ENCODE measurements around the gene GGA1.

The GGA1 gene

DNA sequence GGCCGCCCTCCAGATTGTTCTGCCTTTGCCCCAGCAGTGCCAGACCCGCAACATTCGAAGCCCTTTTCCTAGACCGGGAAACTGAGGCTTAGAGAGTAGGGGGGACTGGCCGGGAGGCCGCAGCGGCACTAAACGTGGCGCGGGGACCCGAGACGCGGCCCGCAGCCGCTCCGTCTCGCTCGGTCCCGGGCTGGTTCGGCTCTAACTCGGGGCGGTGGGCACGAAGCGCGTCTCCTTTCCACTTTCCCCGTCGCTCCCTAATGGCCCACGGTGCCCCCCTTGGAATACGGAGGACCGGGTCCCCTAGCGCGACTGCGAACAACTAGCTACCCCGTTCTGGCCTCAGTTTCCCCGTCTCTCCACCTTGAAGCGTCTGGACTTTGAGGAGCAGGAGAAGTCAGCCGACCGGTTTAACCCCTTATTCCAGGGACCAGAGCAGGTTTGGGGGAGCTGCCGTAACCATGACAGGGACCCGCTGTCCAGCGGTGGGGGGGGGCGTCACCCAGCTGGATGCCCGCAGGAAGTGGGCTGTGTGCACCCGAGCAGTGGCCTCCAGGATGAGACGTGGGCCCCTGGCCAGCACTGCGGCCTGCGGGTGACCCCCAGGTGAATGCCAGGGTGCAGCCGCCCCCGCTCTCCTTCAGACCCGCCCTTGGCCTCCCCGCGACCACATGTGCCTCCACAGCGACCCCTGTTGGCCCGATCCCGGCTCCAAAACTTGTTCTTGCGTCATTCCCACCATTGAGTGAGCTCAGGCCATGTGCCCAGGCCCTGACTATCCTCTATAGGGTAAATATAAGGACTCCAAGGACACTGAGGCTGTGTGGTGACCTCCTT lies 47.2 kb upstream of the GGA1 start:
- no peak for TF ChIP-seq FOXM1 (IDR thresholded peaks at IDR 0.05; ENCODE audit: borderline replicate concordance, low read depth)
- TF ChIP-seq EGR1 (IDR thresholded peaks at IDR 0.05) = peak; percentile 97
- TF ChIP-seq TAF1 (IDR thresholded peaks at IDR 0.05; ENCODE audit: low read depth) = peak; percentile 27; the same call in 1 of the 2 replicates
- TF ChIP-seq, protein P1, sequence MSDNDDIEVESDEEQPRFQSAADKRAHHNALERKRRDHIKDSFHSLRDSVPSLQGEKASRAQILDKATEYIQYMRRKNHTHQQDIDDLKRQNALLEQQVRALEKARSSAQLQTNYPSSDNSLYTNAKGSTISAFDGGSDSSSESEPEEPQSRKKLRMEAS (IDR thresholded peaks at IDR 0.05) = peak; percentile 97
- TF ChIP-seq CEBPB (IDR thresholded peaks at IDR 0.05) = peak; percentile 95
- TF ChIP-seq EP300 (IDR thresholded peaks at IDR 0.05; ENCODE audit: borderline replicate concordance) = peak; percentile 36; the same call in 1 of the 2 replicates
- no peak for TF ChIP-seq TEAD4 (IDR thresholded peaks at IDR 0.05)
- peak; percentile 31; the same call in 1 of the 2 replicates for TF ChIP-seq ZBTB7A (IDR thresholded peaks at IDR 0.05; ENCODE audit: low read depth)
- peak; percentile 49; the same call in 1 of the 2 replicates for TF ChIP-seq NFIC (IDR thresholded peaks at IDR 0.05)
- TF ChIP-seq YY1 (IDR thresholded peaks at IDR 0.05; ENCODE audit: low read depth) = no peak
- peak; percentile 52 for TF ChIP-seq RAD21 (IDR thresholded peaks at IDR 0.05; ENCODE audit: low read depth)
- TF ChIP-seq, protein P2, sequence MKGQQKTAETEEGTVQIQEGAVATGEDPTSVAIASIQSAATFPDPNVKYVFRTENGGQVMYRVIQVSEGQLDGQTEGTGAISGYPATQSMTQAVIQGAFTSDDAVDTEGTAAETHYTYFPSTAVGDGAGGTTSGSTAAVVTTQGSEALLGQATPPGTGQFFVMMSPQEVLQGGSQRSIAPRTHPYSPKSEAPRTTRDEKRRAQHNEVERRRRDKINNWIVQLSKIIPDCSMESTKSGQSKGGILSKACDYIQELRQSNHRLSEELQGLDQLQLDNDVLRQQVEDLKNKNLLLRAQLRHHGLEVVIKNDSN (IDR thresholded peaks at IDR 0.05) = peak; percentile 63
- peak; percentile 30; the same call in 1 of the 2 replicates for TF ChIP-seq TCF12 (IDR thresholded peaks at IDR 0.05; ENCODE audit: low read depth)
- TF ChIP-seq CREB1 (IDR thresholded peaks at IDR 0.05; ENCODE audit: low read depth) = no peak
- TF ChIP-seq, protein P3, sequence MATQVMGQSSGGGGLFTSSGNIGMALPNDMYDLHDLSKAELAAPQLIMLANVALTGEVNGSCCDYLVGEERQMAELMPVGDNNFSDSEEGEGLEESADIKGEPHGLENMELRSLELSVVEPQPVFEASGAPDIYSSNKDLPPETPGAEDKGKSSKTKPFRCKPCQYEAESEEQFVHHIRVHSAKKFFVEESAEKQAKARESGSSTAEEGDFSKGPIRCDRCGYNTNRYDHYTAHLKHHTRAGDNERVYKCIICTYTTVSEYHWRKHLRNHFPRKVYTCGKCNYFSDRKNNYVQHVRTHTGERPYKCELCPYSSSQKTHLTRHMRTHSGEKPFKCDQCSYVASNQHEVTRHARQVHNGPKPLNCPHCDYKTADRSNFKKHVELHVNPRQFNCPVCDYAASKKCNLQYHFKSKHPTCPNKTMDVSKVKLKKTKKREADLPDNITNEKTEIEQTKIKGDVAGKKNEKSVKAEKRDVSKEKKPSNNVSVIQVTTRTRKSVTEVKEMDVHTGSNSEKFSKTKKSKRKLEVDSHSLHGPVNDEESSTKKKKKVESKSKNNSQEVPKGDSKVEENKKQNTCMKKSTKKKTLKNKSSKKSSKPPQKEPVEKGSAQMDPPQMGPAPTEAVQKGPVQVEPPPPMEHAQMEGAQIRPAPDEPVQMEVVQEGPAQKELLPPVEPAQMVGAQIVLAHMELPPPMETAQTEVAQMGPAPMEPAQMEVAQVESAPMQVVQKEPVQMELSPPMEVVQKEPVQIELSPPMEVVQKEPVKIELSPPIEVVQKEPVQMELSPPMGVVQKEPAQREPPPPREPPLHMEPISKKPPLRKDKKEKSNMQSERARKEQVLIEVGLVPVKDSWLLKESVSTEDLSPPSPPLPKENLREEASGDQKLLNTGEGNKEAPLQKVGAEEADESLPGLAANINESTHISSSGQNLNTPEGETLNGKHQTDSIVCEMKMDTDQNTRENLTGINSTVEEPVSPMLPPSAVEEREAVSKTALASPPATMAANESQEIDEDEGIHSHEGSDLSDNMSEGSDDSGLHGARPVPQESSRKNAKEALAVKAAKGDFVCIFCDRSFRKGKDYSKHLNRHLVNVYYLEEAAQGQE (IDR thresholded peaks at IDR 0.05; ENCODE audit: low read depth) = 0 out of 2 replicates have a peak, but pooled peaks have one; percentile 25

DNA sequence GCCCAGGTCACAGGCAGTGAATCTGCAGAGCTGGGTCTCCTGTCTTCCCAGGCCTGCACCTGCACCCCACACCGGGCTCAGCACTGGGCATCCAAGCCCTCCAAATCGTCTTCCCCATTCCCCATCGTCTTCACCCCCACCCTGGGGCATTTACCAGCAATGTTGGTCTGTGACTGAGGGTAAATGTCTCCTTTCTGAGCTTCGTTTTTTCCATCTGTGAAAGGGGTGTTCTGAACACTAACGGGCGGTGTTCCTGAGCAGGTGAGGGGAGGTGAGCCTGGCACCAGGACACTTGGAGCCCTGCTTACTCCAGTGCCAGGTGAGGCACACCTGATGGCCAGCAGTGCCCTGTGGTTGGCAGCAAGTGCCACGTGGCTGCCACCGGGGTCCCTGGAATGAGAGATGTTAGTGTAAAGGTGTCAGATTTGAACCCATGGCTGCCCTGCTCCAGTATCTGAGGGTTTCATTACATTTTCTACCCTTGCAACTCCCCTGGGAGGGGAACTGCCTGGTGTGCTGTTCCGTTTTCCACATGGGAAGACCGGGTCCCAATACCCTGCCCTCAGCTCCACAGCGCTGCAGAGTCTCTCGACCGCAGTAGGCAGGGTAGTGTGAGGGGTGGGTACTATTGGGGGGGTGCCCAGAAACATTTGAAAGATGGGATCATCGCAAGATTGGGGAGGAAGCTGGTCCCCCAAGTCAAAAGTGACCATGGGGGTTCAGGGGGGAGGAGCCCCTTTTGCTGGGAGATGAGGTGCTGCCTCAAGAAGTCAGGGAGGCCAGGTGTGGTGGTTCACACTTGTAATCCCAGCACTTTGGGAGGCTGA lies 46.4 kb upstream of the GGA1 start:
- TF ChIP-seq TCF12 (IDR thresholded peaks at IDR 0.05; ENCODE audit: low read depth) (peak; percentile 2; the same call in 1 of the 2 replicates), TAF1 (IDR thresholded peaks at IDR 0.05; ENCODE audit: low read depth) (no peak), ZBTB7A (IDR thresholded peaks at IDR 0.05; ENCODE audit: low read depth) (no peak)

DNA sequence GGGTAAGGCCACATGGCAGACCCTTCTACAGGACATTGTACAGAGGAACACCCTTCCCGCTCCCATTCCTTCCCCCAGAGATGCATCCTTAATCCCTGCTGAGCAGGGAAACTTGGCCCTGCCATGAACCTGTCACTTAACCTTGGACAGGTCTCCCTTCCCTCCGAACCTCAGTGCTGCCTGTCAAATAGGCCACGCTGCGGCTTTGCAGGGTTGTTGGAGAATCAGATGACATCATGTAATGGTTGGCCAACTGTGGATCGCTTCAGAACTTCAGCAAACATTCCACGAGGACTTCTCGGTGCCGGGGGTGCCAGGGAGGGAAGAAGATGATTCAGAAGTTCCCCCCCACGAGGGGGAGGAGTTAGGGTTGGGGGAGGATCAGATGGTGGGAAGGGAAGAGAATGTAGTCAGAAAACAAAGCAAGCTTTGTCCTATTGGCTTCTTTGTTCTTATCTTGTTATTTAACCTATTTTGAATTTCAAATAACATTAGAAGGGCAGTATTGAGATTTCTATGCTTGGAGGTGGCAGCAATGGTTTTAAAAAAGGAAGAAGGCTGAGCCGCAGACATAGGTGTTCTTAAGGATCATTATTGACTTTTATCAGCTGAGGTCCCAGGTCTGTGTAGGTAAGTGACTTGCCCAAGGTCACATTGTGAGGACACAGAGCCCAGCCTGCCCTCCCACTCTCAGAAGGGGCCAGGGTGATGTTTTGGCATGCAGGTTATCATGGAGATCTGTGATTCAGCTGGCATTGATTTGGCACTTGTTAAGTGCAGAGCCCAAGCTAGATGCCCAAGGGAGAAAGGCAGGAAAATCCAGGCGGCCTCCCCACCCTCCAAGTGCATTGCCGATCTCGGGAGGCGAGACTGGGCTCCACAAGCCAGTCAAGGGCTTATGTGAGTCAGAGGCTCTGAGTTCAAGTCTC lies 45.2 kb upstream of the GGA1 start:
- TF ChIP-seq TAF1 (IDR thresholded peaks at IDR 0.05; ENCODE audit: low read depth) (no peak), EGR1 (IDR thresholded peaks at IDR 0.05) (no peak), CREB1 (IDR thresholded peaks at IDR 0.05; ENCODE audit: low read depth) (no peak), ZBTB7A (IDR thresholded peaks at IDR 0.05; ENCODE audit: low read depth) (0 out of 2 replicates have a peak, but pooled peaks have one; percentile 19), CEBPB (IDR thresholded peaks at IDR 0.05) (no peak), TEAD4 (IDR thresholded peaks at IDR 0.05) (peak; percentile 39), TCF12 (IDR thresholded peaks at IDR 0.05; ENCODE audit: low read depth) (peak; percentile 49; the same call in 1 of the 2 replicates), RAD21 (IDR thresholded peaks at IDR 0.05; ENCODE audit: low read depth) (no peak), FOXM1 (IDR thresholded peaks at IDR 0.05; ENCODE audit: borderline replicate concordance, low read depth) (no peak), EP300 (IDR thresholded peaks at IDR 0.05; ENCODE audit: borderline replicate concordance) (peak; percentile 22; the same call in 1 of the 2 replicates), YY1 (IDR thresholded peaks at IDR 0.05; ENCODE audit: low read depth) (no peak), NFIC (IDR thresholded peaks at IDR 0.05) (0 out of 2 replicates have a peak, but pooled peaks have one; percentile 12)
- TF ChIP-seq, protein P3 (IDR thresholded peaks at IDR 0.05; ENCODE audit: low read depth) = peak; percentile 44; the same call in 1 of the 2 replicates
- TF ChIP-seq, protein P2 (IDR thresholded peaks at IDR 0.05) = no peak
- TF ChIP-seq, protein P1 (IDR thresholded peaks at IDR 0.05) = peak; percentile 69
